Measurements from ENCODE around the gene MNT. TPM values are rescaled to one million over a fixed set of nuclear protein-coding genes. Genes with fewer than 3 reads are reported as not detected.

The MNT gene
- total RNA-seq, 1 donor from 2014 or later = 41.0 TPM

- no peak for TF ChIP-seq CTCF (IDR thresholded peaks at IDR 0.05; ENCODE audit: partially characterized antibody, unreplicated experiment)
- Mint-ChIP-seq H3K36me3 (ENCODE audit: unreplicated experiment) (no peaks in the 10 kb centered on the region), H3K9me3 (ENCODE audit: unreplicated experiment) (peaks cover 12% of the 10 kb centered on the region), H3K27me3 (ENCODE audit: unreplicated experiment) (peaks cover 4% of the 10 kb centered on the region), H3K4me3 (ENCODE audit: unreplicated experiment) (no peak overlapping the region), H3K4me1 (ENCODE audit: low read depth, unreplicated experiment) (peaks cover 15% of the 10 kb centered on the region), H3K27ac (ENCODE audit: unreplicated experiment) (no peak overlapping the region)
- no peak for DNase-seq
Observed at GRCh38 chr17:2377659-2378058, 23.2 kb downstream of the MNT start.

DNA sequence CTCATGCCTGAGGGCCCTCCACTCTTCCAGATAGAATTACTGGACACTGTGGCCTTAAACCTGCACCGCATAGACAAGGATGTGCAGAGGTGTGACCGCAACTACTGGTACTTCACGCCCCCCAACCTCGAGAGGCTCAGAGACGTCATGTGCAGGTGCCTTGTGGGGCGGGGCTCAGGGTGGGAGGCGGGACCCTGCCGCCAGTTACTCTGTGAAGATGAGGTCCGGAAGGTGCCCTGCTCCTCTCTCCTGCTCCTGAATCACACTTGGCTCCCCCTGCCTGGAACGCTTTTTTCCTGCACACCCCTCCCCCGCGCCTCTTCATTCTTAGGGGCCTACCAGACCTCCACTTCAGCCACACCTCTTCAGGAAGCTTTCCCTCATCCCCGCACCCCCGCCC lies 24.8 kb downstream of the MNT start:
- no peak for DNase-seq
- H3K4me3 Mint-ChIP-seq (ENCODE audit: unreplicated experiment) = no peak overlapping the region
- peaks cover 14% of the 10 kb centered on the region for H3K9me3 Mint-ChIP-seq (ENCODE audit: unreplicated experiment)
- H3K4me1 Mint-ChIP-seq (ENCODE audit: low read depth, unreplicated experiment) = peaks cover 11% of the 10 kb centered on the region
- TF ChIP-seq CTCF (IDR thresholded peaks at IDR 0.05; ENCODE audit: partially characterized antibody, unreplicated experiment) = no peak
- H3K27ac Mint-ChIP-seq (ENCODE audit: unreplicated experiment) = no peak overlapping the region
- H3K27me3 Mint-ChIP-seq (ENCODE audit: unreplicated experiment) = peaks cover 2% of the 10 kb centered on the region
- no peaks in the 10 kb centered on the region for H3K36me3 Mint-ChIP-seq (ENCODE audit: unreplicated experiment)

GRCh38 chr17:2375406-2375805 lies 25.5 kb downstream of the MNT start:
- Mint-ChIP-seq H3K27ac (ENCODE audit: unreplicated experiment) (no peak overlapping the region), H3K4me1 (ENCODE audit: low read depth, unreplicated experiment) (peaks cover 11% of the 10 kb centered on the region), H3K4me3 (ENCODE audit: unreplicated experiment) (no peak overlapping the region), H3K36me3 (ENCODE audit: unreplicated experiment) (no peaks in the 10 kb centered on the region), H3K9me3 (ENCODE audit: unreplicated experiment) (peaks cover 11% of the 10 kb centered on the region), H3K27me3 (ENCODE audit: unreplicated experiment) (peaks cover 2% of the 10 kb centered on the region)
- no peak for TF ChIP-seq CTCF (IDR thresholded peaks at IDR 0.05; ENCODE audit: partially characterized antibody, unreplicated experiment)
- no peak for DNase-seq

- peaks cover 2% of the 10 kb centered on the region for H3K27me3 Mint-ChIP-seq (ENCODE audit: unreplicated experiment)
- H3K4me3 Mint-ChIP-seq (ENCODE audit: unreplicated experiment) = no peak overlapping the region
- no peak for DNase-seq
- H3K4me1 Mint-ChIP-seq (ENCODE audit: low read depth, unreplicated experiment) = peaks cover 8% of the 10 kb centered on the region
- H3K36me3 Mint-ChIP-seq (ENCODE audit: unreplicated experiment) = no peaks in the 10 kb centered on the region
- H3K27ac Mint-ChIP-seq (ENCODE audit: unreplicated experiment) = no peak overlapping the region
- TF ChIP-seq CTCF (IDR thresholded peaks at IDR 0.05; ENCODE audit: partially characterized antibody, unreplicated experiment) = no peak
- H3K9me3 Mint-ChIP-seq (ENCODE audit: unreplicated experiment) = peaks cover 6% of the 10 kb centered on the region
Observed at GRCh38 chr17:2374549-2375285, 26.1 kb downstream of the MNT start.

DNA sequence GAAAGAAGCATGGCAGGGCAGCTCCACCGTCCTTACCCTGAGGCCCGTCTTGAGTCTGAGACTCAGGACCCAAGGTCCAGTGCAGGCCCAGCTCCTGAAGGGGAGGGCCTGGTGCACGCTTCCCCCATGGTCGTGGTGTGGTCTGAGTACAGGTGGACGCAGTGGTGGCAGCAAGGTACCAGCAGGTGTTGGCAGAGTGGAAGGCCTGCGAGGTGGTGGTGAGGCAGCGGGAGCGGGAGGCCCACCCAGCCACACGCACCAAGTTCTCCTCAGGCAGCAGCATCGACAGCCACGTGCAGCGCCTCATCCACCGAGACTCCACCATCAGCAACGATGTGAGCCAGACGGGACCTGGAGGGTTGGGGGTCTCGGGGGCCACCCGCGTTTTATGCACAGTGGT lies 27.7 kb downstream of the MNT start:
- Mint-ChIP-seq H3K27ac (ENCODE audit: unreplicated experiment) (no peak overlapping the region), H3K9me3 (ENCODE audit: unreplicated experiment) (peaks cover 4% of the 10 kb centered on the region), H3K4me1 (ENCODE audit: low read depth, unreplicated experiment) (no peaks in the 10 kb centered on the region), H3K27me3 (ENCODE audit: unreplicated experiment) (peaks cover 4% of the 10 kb centered on the region), H3K4me3 (ENCODE audit: unreplicated experiment) (no peak overlapping the region), H3K36me3 (ENCODE audit: unreplicated experiment) (no peaks in the 10 kb centered on the region)
- DNase-seq = no peak
- TF ChIP-seq CTCF (IDR thresholded peaks at IDR 0.05; ENCODE audit: partially characterized antibody, unreplicated experiment) = no peak

Data from glutamatergic neuron (in vitro differentiated cells).